A549 (cell line): ENCODE results near the gene AHNAK2. TPM values are rescaled to one million over a fixed set of nuclear protein-coding genes. Genes with fewer than 3 reads are reported as not detected.

Source experiments
- ATAC-seq, 2 experiments: fragments of 200-7000 bp in 1 of 2; fragments of >200 bp in 1 of 2; cut with Nextera tagmentation in 1 of 2; cut with Tn5 transposase in 1 of 2; 3 replicates each; pipeline versions ENCODE4 v1.8.0 to v1.9.1; 2018 to 2020; ENCODE audit warnings: mild to moderate bottlenecking in 1 of 2, moderate library complexity in 1 of 2
- CTCF ChIA-PET: fragments of 300-600 bp; sonication (Branson Sonifier 250); formaldehyde crosslinking; extraction: SDS; loops from one replicate; lab custom pipeline; 2021; ENCODE audit warnings: antibody characterized with exemption, inconsistent platforms; lab: Yijun Ruan, JAX
- POLR2A ChIA-PET: fragments of 350-600 bp; formaldehyde crosslinking; extraction: SDS; loops from one replicate; lab custom pipeline; 2021; ENCODE audit warnings: antibody characterized with exemption, inconsistent platforms; lab: Yijun Ruan, JAX
- DNase-seq, 2 experiments: peaks; one replicate each; pipeline versions ENCODE4 v3.0.0 to v3.0.0-alpha.2; 2011 to 2016; ENCODE audit warnings: low read depth in 1 of 2, low spot score in 1 of 2
- FAIRE-seq: peaks from 2 replicates; lab custom pipeline; 2011; peaks lifted over from hg19 to GRCh38; lab: Jason Lieb, UNC
- H3K27ac ChIP-seq, 2 experiments: fragments of >200 bp; sonication (Bioruptor Twin); formaldehyde crosslinking; 3 replicates each; pipeline ENCODE4 v1.5.1; 2016 to 2017
- H3K4me1 ChIP-seq: fragments of >200 bp; sonication (Bioruptor Twin); formaldehyde crosslinking; 3 replicates; pipeline ENCODE4 v1.6.1; 2016
- H3K4me2 ChIP-seq: fragments of >200 bp; sonication (Bioruptor Twin); formaldehyde crosslinking; 3 replicates; pipeline ENCODE4 v1.6.1; 2016
- H3K4me3 ChIP-seq: fragments of >200 bp; sonication (Bioruptor Twin); formaldehyde crosslinking; 3 replicates; pipeline ENCODE4 v1.5.1; 2016
- H3K9me3 ChIP-seq: fragments of >200 bp; sonication (Bioruptor Twin); formaldehyde crosslinking; 3 replicates; pipeline ENCODE4 v1.6.1; 2016
- BCL3 ChIP-seq: fragments of >200 bp; sonication (Bioruptor Twin); formaldehyde crosslinking; IDR thresholded peaks from 3 replicates; pipeline ENCODE4 v1.6.1; 2016
- BHLHE40 ChIP-seq: IDR thresholded peaks from 2 replicates; pipeline ENCODE4 v1.6.1; 2012; ENCODE audit warnings: low read depth, low read length, inconsistent platforms
- CBX2 ChIP-seq: fragments of 200-600 bp; sonication (generic); IDR thresholded peaks from 2 replicates; pipeline ENCODE4 v1.6.1; 2016; ENCODE audit warnings: low read depth, mild to moderate bottlenecking, borderline replicate concordance
- CBX8 ChIP-seq: fragments of 200-600 bp; sonication (generic); IDR thresholded peaks from 2 replicates; pipeline ENCODE4 v1.6.1; 2016
- E2F6 ChIP-seq: IDR thresholded peaks from 2 replicates; pipeline ENCODE4 v1.6.1; 2012; ENCODE audit warnings: low read depth, borderline replicate concordance
- EHF ChIP-seq: fragments of 250-450 bp; sonication (Bioruptor Pico); IDR thresholded peaks from 2 replicates; pipeline ENCODE4 v1.5.0; 2020; ENCODE audit warnings: mild to moderate bottlenecking
- EHMT2 ChIP-seq: fragments of 200-600 bp; sonication (generic); IDR thresholded peaks from 2 replicates; pipeline ENCODE4 v1.6.1; 2016; ENCODE audit warnings: antibody characterized with exemption, low read depth, mild to moderate bottlenecking, moderate library complexity
- ELK1 ChIP-seq: fragments of 150-350 bp; IDR thresholded peaks from 2 replicates; pipeline ENCODE4 v1.6.1; 2014; ENCODE audit warnings: low read depth, mild to moderate bottlenecking, low read length
- FOSB ChIP-seq: fragments of 250-450 bp; sonication (Bioruptor Pico); IDR thresholded peaks from 2 replicates; pipeline ENCODE4 v1.5.0; 2020; ENCODE audit warnings: mild to moderate bottlenecking, moderate library complexity
- FOXS1 ChIP-seq: fragments of 250-450 bp; sonication (Bioruptor Pico); IDR thresholded peaks from 2 replicates; pipeline ENCODE4 v1.5.0; 2020; ENCODE audit warnings: mild to moderate bottlenecking, moderate library complexity
- HDAC2 ChIP-seq: fragments of 200-600 bp; sonication (generic); IDR thresholded peaks from 2 replicates; pipeline ENCODE4 v1.6.1; 2016
- HEYL ChIP-seq: fragments of 250-450 bp; sonication (Bioruptor Pico); IDR thresholded peaks from 2 replicates; pipeline ENCODE4 v1.8.0; 2021; ENCODE audit warnings: mild to moderate bottlenecking, moderate library complexity
- HMGXB4 ChIP-seq: fragments of 250-450 bp; sonication (Bioruptor Pico); IDR thresholded peaks from 2 replicates; pipeline ENCODE4 v1.5.0; 2021; ENCODE audit warnings: mild to moderate bottlenecking, moderate library complexity, borderline replicate concordance
- HOXB5 ChIP-seq: fragments of 250-450 bp; sonication (Bioruptor Pico); IDR thresholded peaks from 2 replicates; pipeline ENCODE4 v1.5.0; 2020; ENCODE audit warnings: mild to moderate bottlenecking, moderate library complexity
- JUN ChIP-seq, 2 experiments: fragments of >200 bp; sonication (Bioruptor Twin); formaldehyde crosslinking; IDR thresholded peaks; 2 replicates in 1 of 2; 3 replicates in 1 of 2; pipeline ENCODE4 v1.6.1; 2016 to 2017
- JUNB ChIP-seq: fragments of >200 bp; sonication (Bioruptor Twin); formaldehyde crosslinking; IDR thresholded peaks from 2 replicates; pipeline ENCODE4 v1.6.1; 2016
- MAX ChIP-seq: IDR thresholded peaks from 2 replicates; pipeline ENCODE4 v1.6.1; 2012
- MAZ ChIP-seq: fragments of 150-350 bp; IDR thresholded peaks from 2 replicates; pipeline ENCODE4 v1.6.1; 2014; ENCODE audit warnings: antibody characterized with exemption, low read depth, low read length, borderline replicate concordance
- NFE2L2 ChIP-seq: fragments of 150-350 bp; conservative IDR thresholded peaks from 2 replicates; pipeline ENCODE4 v1.6.1; 2014; ENCODE audit warnings: low read length
- NPAS2 ChIP-seq: fragments of 250-450 bp; sonication (Bioruptor Pico); IDR thresholded peaks from 2 replicates; pipeline ENCODE4 v1.8.0; 2022; ENCODE audit warnings: mild to moderate bottlenecking, moderate library complexity, borderline replicate concordance
- NR3C1 ChIP-seq: fragments of >200 bp; sonication (Bioruptor Twin); formaldehyde crosslinking; IDR thresholded peaks from 3 replicates; pipeline ENCODE4 v1.6.1; 2017
- POLR2AphosphoS2 ChIP-seq: conservative IDR thresholded peaks from 2 replicates; pipeline ENCODE4 v1.6.1; 2012; ENCODE audit warnings: low read length, improper control_type of control experiment, inconsistent platforms
- RARB ChIP-seq: fragments of 250-450 bp; sonication (Bioruptor Pico); IDR thresholded peaks from 2 replicates; pipeline ENCODE4 v1.8.0; 2021; ENCODE audit warnings: mild to moderate bottlenecking, moderate library complexity
- RCOR1 ChIP-seq: fragments of 150-350 bp; IDR thresholded peaks from 2 replicates; pipeline ENCODE4 v1.6.1; 2014; ENCODE audit warnings: antibody characterized with exemption, low read length, low read depth
- RFX5 ChIP-seq: fragments of 450-650 bp; IDR thresholded peaks from 2 replicates; pipeline ENCODE4 v1.7.1; 2014; ENCODE audit warnings: antibody characterized with exemption, mild to moderate bottlenecking, moderate library complexity
- TFCP2L1 ChIP-seq: fragments of 250-450 bp; sonication (Bioruptor Pico); IDR thresholded peaks from 2 replicates; pipeline ENCODE4 v1.5.0; 2021; ENCODE audit warnings: mild to moderate bottlenecking
- TP53 ChIP-seq: fragments of 250-450 bp; sonication (Bioruptor Pico); IDR thresholded peaks from 2 replicates; pipeline ENCODE4 v1.5.0; 2021; ENCODE audit warnings: mild to moderate bottlenecking, moderate library complexity
- USF2 ChIP-seq: fragments of 450-650 bp; IDR thresholded peaks from 2 replicates; pipeline ENCODE4 v1.6.1; 2014; ENCODE audit warnings: antibody characterized with exemption
- ZC3H11A ChIP-seq: fragments of 450-650 bp; IDR thresholded peaks from 2 replicates; pipeline ENCODE4 v1.6.1; 2014; ENCODE audit warnings: antibody characterized with exemption, mild to moderate bottlenecking
- ZFP36 ChIP-seq: fragments of 450-650 bp; IDR thresholded peaks from 2 replicates; pipeline ENCODE4 v1.6.1; 2014; ENCODE audit warnings: borderline replicate concordance; ENCODE audit not compliant: partially characterized antibody
- ZNF302 ChIP-seq: fragments of 250-450 bp; sonication (Bioruptor Pico); IDR thresholded peaks from 2 replicates; pipeline ENCODE4 v1.9.0; 2021; ENCODE audit warnings: inconsistent platforms, mild to moderate bottlenecking, moderate library complexity
- WGBS: methylation state at CpG from one replicate; pipeline ENCODE4 v1.1.6; 2017; ENCODE audit errors: missing lambda C conversion rate; 5-methylcytosine and 5-hydroxymethylcytosine counted together
- polyA plus RNA-seq, 4 experiments: library from polyadenylated mRNA; depleted of rRNA in 3 of 4; stranded (reverse); fragments of >200 nt; fragmentation: RNase III in 1 of 4; extraction: RNeasy Plus Mini Kit Qiagen cat#74134 plus additional on column Dnase treatment in 1 of 4; gene quantifications; 2 replicates in 3 of 4; 3 replicates in 1 of 4; pipeline ENCODE4 v1.2.3, GENCODE V29; 2011 to 2017
- TF ChIP-seq, protein P1 (sequence below): fragments of 250-450 bp; sonication (Bioruptor Pico); IDR thresholded peaks from 2 replicates; pipeline ENCODE4 v1.5.0; 2020; ENCODE audit warnings: low read depth, mild to moderate bottlenecking, moderate library complexity
- TF ChIP-seq, protein P2 (sequence below): IDR thresholded peaks from 2 replicates; pipeline ENCODE4 v1.6.1; 2012

The AHNAK2 gene
- polyA plus RNA-seq, 2 of the 4 experiments (the other 2 are of a cell fraction), result 43.3 to 43.7 TPM

DNA sequence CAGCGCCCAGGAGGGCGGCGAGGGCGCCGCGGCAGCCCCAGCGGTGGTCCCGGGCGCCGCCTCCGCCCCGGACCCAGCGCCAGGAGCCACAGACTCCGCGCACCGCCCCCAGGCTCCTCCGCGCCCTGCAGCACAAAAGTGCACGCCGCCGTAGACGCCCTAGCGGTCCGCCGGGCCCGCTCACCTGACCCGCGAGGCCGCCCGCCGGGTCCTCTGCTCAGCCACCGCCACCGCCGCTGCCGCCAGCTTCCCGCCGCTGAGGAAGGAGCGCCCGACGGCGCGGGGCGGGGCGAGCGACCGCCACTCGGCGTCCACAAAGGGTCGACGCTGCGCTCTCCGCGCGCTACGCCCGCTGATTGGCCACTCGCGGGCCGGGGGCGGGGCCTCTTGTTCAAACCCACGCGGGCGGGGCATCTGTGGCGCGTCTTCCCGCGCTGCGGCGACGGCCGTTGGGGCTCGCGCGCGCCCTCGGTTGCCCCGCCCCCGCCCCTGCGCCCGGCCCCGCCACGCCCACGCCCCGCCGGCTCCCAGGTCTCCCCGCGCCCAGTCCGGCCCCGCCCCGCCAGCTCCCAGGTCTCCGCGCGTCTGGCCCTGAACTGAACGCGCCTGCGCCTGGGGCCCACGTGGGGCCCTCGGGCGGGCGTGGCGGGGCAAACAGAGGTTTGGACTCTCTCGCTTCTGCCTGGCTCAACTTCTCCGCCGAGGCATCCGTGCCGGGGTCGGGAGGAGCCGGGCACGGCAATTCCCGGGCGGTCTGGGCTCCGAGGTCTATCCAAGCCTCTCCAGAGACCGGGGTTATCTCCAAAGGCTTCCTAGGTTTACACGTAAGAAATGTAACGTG is 42.9 kb upstream of the AHNAK2 start, which contains the start of gene CDCA4:
TSS of gene CDCA4 (minus strand) at position 269 of the 841 bp plus-strand sequence. CDS start 9,154 bp downstream, outside the sequence.
- FAIRE-seq, result no peak
- ATAC-seq, result peak; percentile 81 to 84
- peak within 1 kb of the TSS; percentile 81 for H3K4me2 ChIP-seq
- peak within 1 kb of the TSS; percentile 97 to 98 for H3K27ac ChIP-seq
- H3K4me1 ChIP-seq, result peaks cover 75% of the 10 kb centered on the region
- ChIA-PET CTCF (interaction anchor here (1.2 to 28.5 kb wide), 5 partner anchors 9 to 46 kb away, joined by 3 to 509 read pairs (median 31); partner anchors contain the start of gene AHNAK2), POLR2A (interaction anchor here (0.5 to 7.0 kb wide), 22 partner anchors 8 to 268 kb away, joined by 3 to 76 read pairs (median 5); partner anchors contain the start of genes AHNAK2, CLBA1 and SIVA1)
- peak within 1 kb of the TSS; percentile 97 for H3K4me3 ChIP-seq
- H3K9me3 ChIP-seq, result no peaks in the 10 kb centered on the region
- peak; percentile 96 to 97 for DNase-seq
- WGBS, result 0% methylated on average over 6 of the region's 115 CpGs
- TF ChIP-seq TFCP2L1 (CRISPR knock-in tag) (no peak), NPAS2 (CRISPR knock-in tag) (no peak), HMGXB4 (CRISPR knock-in tag) (no peak), JUNB (no peak), HDAC2 (0 out of 2 replicates have a peak, but pooled peaks have one; percentile 41), MAX (peak; percentile 95), USF2 (peak; percentile 90), RARB (CRISPR knock-in tag) (peak; percentile 66; the same call in 1 of the 2 replicates), NFE2L2 (no peak), ZNF302 (CRISPR knock-in tag) (no peak), CBX2 (no peak), JUN (IDR thresholded peaks at IDR 0.05) (peak; percentile 84 to 93), EHMT2 (no peak), NR3C1 (no peak), BHLHE40 (no peak), HOXB5 (CRISPR knock-in tag) (peak; percentile 40; the same call in 1 of the 2 replicates), E2F6 (peak; percentile 86; the same call in 1 of the 2 replicates), MAZ (0 out of 2 replicates have a peak, but pooled peaks have one; percentile 32), TP53 (CRISPR knock-in tag) (no peak; the same call in 1 of the 2 replicates), ZC3H11A (no peak), CBX8 (no peak), ELK1 (no peak), EHF (no peak), POLR2AphosphoS2 (no peak), ZFP36 (no peak), FOXS1 (no peak), RFX5 (no peak), HEYL (CRISPR knock-in tag) (no peak), RCOR1 (no peak), FOSB (CRISPR knock-in tag) (no peak), BCL3 (peak; percentile 64; the same call in 1 of the 3 replicates)
- TF ChIP-seq, protein P1, sequence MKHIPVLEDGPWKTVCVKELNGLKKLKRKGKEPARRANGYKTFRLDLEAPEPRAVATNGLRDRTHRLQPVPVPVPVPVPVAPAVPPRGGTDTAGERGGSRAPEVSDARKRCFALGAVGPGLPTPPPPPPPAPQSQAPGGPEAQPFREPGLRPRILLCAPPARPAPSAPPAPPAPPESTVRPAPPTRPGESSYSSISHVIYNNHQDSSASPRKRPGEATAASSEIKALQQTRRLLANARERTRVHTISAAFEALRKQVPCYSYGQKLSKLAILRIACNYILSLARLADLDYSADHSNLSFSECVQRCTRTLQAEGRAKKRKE (CRISPR knock-in tag), result 0 out of 2 replicates have a peak, but pooled peaks have one; percentile 10
- TF ChIP-seq, protein P2, sequence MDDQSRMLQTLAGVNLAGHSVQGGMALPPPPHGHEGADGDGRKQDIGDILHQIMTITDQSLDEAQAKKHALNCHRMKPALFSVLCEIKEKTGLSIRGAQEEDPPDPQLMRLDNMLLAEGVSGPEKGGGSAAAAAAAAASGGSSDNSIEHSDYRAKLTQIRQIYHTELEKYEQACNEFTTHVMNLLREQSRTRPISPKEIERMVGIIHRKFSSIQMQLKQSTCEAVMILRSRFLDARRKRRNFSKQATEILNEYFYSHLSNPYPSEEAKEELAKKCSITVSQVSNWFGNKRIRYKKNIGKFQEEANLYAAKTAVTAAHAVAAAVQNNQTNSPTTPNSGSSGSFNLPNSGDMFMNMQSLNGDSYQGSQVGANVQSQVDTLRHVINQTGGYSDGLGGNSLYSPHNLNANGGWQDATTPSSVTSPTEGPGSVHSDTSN, result 0 out of 2 replicates have a peak, but pooled peaks have one; percentile 1
